GM12872 (cell line): Measurements from ENCODE around the gene TRIM31.

ENCODE experiments used
- TF ChIP-seq, protein P1 (sequence below): IDR thresholded peaks from 3 replicates; pipeline ENCODE4 v1.5.1; 2011; ENCODE audit warnings: low read depth, mild to moderate bottlenecking, low read length, moderate library complexity; ENCODE audit not compliant: insufficient read depth

Gene TRIM31

DNA sequence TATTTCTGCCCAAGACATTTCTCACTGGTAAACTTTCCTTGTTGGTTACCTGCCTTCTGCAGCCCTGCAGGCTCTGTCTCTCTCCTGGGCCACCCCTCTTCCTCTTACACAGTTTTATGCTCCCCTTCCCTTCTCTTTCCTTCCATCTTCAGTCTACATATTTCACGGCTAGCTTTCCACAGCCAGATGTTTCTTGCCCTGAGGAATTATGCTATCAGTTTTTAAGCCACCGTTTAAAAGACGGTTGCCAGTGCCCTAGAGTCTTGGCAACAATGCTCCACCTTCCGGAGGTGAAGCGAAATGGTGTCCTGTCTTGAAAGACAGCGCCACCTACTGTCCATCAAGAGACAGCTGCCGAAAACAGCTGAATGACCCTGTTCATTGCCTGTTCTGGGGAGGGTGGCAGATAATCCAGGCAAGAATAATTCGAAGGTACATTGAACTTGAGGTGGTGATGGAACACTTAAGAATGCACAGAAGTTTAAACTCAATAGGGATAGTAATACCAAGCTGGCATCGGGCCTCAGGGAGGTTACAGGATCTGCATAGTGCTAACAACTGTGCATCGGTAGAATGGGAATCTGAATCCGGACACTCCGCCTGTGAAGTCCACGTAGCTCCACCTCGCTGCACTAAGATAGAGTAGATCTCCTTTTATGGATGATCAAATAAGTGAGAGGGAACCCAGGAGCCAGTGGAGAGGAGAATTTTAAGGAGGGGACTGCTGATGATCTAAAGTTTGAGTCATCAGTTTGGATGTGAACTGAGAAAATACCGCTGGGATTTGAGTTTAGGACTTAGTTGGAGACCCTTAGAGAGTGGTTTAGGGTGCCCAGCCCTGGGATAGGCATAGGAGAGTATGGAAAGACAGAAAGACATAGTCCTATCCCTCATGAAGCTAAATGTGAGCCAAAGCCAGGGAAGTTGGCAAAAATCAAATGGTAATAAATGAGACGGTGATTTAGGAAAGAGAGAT, 18.3 kb upstream of the TRIM31 start:
- TF ChIP-seq, protein P1, sequence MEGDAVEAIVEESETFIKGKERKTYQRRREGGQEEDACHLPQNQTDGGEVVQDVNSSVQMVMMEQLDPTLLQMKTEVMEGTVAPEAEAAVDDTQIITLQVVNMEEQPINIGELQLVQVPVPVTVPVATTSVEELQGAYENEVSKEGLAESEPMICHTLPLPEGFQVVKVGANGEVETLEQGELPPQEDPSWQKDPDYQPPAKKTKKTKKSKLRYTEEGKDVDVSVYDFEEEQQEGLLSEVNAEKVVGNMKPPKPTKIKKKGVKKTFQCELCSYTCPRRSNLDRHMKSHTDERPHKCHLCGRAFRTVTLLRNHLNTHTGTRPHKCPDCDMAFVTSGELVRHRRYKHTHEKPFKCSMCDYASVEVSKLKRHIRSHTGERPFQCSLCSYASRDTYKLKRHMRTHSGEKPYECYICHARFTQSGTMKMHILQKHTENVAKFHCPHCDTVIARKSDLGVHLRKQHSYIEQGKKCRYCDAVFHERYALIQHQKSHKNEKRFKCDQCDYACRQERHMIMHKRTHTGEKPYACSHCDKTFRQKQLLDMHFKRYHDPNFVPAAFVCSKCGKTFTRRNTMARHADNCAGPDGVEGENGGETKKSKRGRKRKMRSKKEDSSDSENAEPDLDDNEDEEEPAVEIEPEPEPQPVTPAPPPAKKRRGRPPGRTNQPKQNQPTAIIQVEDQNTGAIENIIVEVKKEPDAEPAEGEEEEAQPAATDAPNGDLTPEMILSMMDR = peak; percentile 98

DNA sequence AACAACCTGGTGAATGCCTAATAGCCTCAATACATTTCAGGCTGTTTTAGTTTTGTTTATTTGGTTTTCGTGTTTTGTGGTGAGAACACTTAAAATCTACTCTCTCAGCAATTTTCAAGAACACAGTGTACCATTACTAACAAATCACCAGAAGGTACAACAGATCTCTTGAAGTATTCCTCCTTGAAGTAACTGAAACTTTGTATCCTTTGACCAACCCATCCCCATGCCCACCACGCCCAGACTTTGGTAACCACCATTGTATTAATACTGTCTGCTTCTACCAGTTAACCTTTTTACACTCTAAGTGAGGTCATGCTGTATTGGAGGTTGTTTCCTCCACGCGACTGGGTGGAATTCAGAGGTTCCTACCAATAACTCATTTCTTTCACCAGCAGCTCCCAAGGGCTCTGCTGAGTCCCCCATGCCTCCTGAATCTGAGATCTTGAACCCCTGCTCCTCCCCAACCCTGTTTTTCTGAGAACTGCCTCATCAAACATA, 17.3 kb upstream of the TRIM31 start:
- TF ChIP-seq, protein P1 = no peak

DNA sequence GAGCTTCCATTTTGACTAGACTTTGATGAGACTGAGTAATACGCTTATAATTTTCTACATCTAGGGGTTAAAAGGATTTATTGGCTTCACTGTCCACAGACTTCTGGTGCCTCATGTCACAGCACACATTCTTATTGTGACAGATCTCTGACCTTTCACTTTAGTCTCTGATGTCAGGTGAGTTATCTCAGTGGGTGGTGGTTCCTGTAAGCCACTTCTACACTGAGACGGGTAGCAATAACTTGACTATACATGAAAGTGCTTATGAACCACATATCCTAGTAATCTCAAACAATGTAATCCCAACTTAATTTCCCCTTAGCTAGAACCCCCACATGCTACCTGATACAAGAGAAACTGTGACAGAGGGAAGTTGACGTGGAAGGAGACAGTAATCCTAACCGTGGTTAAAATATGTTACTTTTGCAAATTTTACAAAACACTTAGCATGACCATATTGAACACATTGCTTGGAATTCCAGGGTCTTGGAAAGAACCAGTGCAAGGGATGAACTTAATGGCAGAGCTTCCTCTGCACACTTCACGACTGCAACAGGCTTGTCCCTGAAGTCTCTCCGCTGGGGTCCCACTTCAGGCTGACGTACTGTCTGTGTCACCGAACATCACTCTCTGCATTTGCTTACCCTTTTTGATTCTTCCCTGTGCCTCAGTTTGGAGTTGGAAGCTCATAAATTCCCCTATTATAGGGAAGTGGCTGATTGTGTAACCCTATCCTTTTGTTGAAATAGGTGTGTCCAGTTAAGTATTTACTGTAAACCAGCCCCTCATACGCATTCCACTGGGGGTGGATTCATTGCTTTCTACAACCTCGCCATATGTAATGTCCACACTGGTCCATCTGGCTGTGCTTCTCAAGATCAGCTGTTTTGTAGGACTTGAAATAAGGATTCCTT, 16.6 kb upstream of the TRIM31 start:
- TF ChIP-seq, protein P1 = no peak

- TF ChIP-seq, protein P1 = no peak
These were observed 14.6 kb upstream of the TRIM31 start for GRCh38 chr6:30127238-30128093.

- TF ChIP-seq, protein P1 = no peak
These were observed 9.6 kb upstream of the TRIM31 start for GRCh38 chr6:30122515-30122914.

- TF ChIP-seq, protein P1 = no peak
These were observed 8.8 kb upstream of the TRIM31 start for GRCh38 chr6:30121446-30122366.
